Measurements from ENCODE around the gene ACAT2.
"Not testable (repeated sequence)": the region's sequence is repeated elsewhere in the genome, so short reads cannot be mapped to it uniquely, and the experiment has no call there.

ACAT2 gene

GRCh38 chr6:159777240-159777904 is 15.5 kb downstream of the ACAT2 start:
- H3K9ac ChIP-seq (ENCODE audit: low read length), result no peak overlapping the region
- H3K9me3 ChIP-seq (ENCODE audit: control insufficient read depth, insufficient read depth, low read depth, low read length), result no peaks in the 10 kb centered on the region
- H3K27me3 ChIP-seq (ENCODE audit: control insufficient read depth, insufficient read depth, low read length), result no peaks in the 10 kb centered on the region
- no peaks in the 10 kb centered on the region for H3K4me1 ChIP-seq (ENCODE audit: control insufficient read depth, insufficient read depth, low read length)
- H3K4me3 ChIP-seq (ENCODE audit: low read depth, low read length), result no peak overlapping the region
- no peak overlapping the region for H3K27ac ChIP-seq (ENCODE audit: low read depth, low read length)
- peaks cover 100% of the 10 kb centered on the region for H3K36me3 ChIP-seq (ENCODE audit: control insufficient read depth, insufficient read depth, low read length)

- no peak overlapping the region for H3K4me3 ChIP-seq (ENCODE audit: low read depth, low read length)
- H3K36me3 ChIP-seq (ENCODE audit: control insufficient read depth, insufficient read depth, low read length), result peaks cover 100% of the 10 kb centered on the region
- H3K27ac ChIP-seq (ENCODE audit: low read depth, low read length), result no peak overlapping the region
- H3K9ac ChIP-seq (ENCODE audit: low read length), result no peak overlapping the region
- H3K4me1 ChIP-seq (ENCODE audit: control insufficient read depth, insufficient read depth, low read length), result no peaks in the 10 kb centered on the region
- no peaks in the 10 kb centered on the region for H3K27me3 ChIP-seq (ENCODE audit: control insufficient read depth, insufficient read depth, low read length)
- H3K9me3 ChIP-seq (ENCODE audit: control insufficient read depth, insufficient read depth, low read depth, low read length), result no peaks in the 10 kb centered on the region
Observed at GRCh38 chr6:159778131-159778530, 16.3 kb downstream of the ACAT2 start.

GRCh38 chr6:159778542-159779103 is 16.8 kb downstream of the ACAT2 start:
- Histone ChIP-seq H3K4me1 (ENCODE audit: control insufficient read depth, insufficient read depth, low read length) (no peaks in the 10 kb centered on the region), H3K27me3 (ENCODE audit: control insufficient read depth, insufficient read depth, low read length) (no peaks in the 10 kb centered on the region), H3K9ac (ENCODE audit: low read length) (no peak overlapping the region), H3K27ac (ENCODE audit: low read depth, low read length) (no peak overlapping the region), H3K9me3 (ENCODE audit: control insufficient read depth, insufficient read depth, low read depth, low read length) (no peaks in the 10 kb centered on the region), H3K36me3 (ENCODE audit: control insufficient read depth, insufficient read depth, low read length) (peaks cover 100% of the 10 kb centered on the region), H3K4me3 (ENCODE audit: low read depth, low read length) (no peak overlapping the region)

GRCh38 chr6:159788276-159788675 is 26.4 kb downstream of the ACAT2 start:
- peak overlapping the region; percentile 69; the same call in 1 of the 2 replicates for H3K27ac ChIP-seq (ENCODE audit: low read depth, low read length)
- peaks cover 24% of the 10 kb centered on the region for H3K4me1 ChIP-seq (ENCODE audit: control insufficient read depth, insufficient read depth, low read length)
- peak overlapping the region; percentile 94 for H3K4me3 ChIP-seq (ENCODE audit: low read depth, low read length)
- H3K36me3 ChIP-seq (ENCODE audit: control insufficient read depth, insufficient read depth, low read length), result peaks cover 67% of the 10 kb centered on the region
- H3K9ac ChIP-seq (ENCODE audit: low read length), result peak overlapping the region; percentile 90
- no peaks in the 10 kb centered on the region for H3K9me3 ChIP-seq (ENCODE audit: control insufficient read depth, insufficient read depth, low read depth, low read length)
- no peaks in the 10 kb centered on the region for H3K27me3 ChIP-seq (ENCODE audit: control insufficient read depth, insufficient read depth, low read length)

GRCh38 chr6:159788753-159789376 is 27.0 kb downstream of the ACAT2 start:
- Histone ChIP-seq H3K9ac (ENCODE audit: low read length) (peak overlapping the region; percentile 90), H3K27ac (ENCODE audit: low read depth, low read length) (peak overlapping the region; percentile 69; the same call in 1 of the 2 replicates), H3K27me3 (ENCODE audit: control insufficient read depth, insufficient read depth, low read length) (no peaks in the 10 kb centered on the region), H3K4me1 (ENCODE audit: control insufficient read depth, insufficient read depth, low read length) (peaks cover 24% of the 10 kb centered on the region), H3K36me3 (ENCODE audit: control insufficient read depth, insufficient read depth, low read length) (peaks cover 64% of the 10 kb centered on the region), H3K4me3 (ENCODE audit: low read depth, low read length) (peak overlapping the region; percentile 94), H3K9me3 (ENCODE audit: control insufficient read depth, insufficient read depth, low read depth, low read length) (no peaks in the 10 kb centered on the region)

GRCh38 chr6:159789377-159790148 is 27.7 kb downstream of the ACAT2 start, which contains the start of gene TCP1:
Gene TCP1, minus strand, starts transcription at chr6:159789602. Its CDS starts 134 bp downstream, at chr6:159789468.
- Histone ChIP-seq H3K4me1 (ENCODE audit: control insufficient read depth, insufficient read depth, low read length) (peaks cover 24% of the 10 kb centered on the region), H3K36me3 (ENCODE audit: control insufficient read depth, insufficient read depth, low read length) (peaks cover 64% of the 10 kb centered on the region)

GRCh38 chr6:159790149-159790955 is 28.5 kb downstream of the ACAT2 start, which contains the start of gene MRPL18:
Gene MRPL18, plus strand, starts transcription at chr6:159790467. Its CDS starts 121 bp downstream, at chr6:159790588.
- Histone ChIP-seq H3K9me3 (ENCODE audit: control insufficient read depth, insufficient read depth, low read depth, low read length) (no peaks in the 10 kb centered on the region), H3K4me3 (ENCODE audit: low read depth, low read length) (peak within 1 kb of the TSS; percentile 94), H3K27ac (ENCODE audit: low read depth, low read length) (peak within 1 kb of the TSS; percentile 69), H3K4me1 (ENCODE audit: control insufficient read depth, insufficient read depth, low read length) (peaks cover 24% of the 10 kb centered on the region), H3K36me3 (ENCODE audit: control insufficient read depth, insufficient read depth, low read length) (peaks cover 60% of the 10 kb centered on the region), H3K9ac (ENCODE audit: low read length) (peak within 1 kb of the TSS; percentile 91), H3K27me3 (ENCODE audit: control insufficient read depth, insufficient read depth, low read length) (no peaks in the 10 kb centered on the region)

More at GRCh38 chr6:159789377-159790148, 27.7 kb downstream of the ACAT2 start, which contains the start of gene TCP1:
- H3K4me3 ChIP-seq (ENCODE audit: low read depth, low read length), result peak within 1 kb of the TSS; percentile 94
- H3K27me3 ChIP-seq (ENCODE audit: control insufficient read depth, insufficient read depth, low read length), result no peaks in the 10 kb centered on the region
- H3K9me3 ChIP-seq (ENCODE audit: control insufficient read depth, insufficient read depth, low read depth, low read length), result no peaks in the 10 kb centered on the region
- peak within 1 kb of the TSS; percentile 69 for H3K27ac ChIP-seq (ENCODE audit: low read depth, low read length)
- peak within 1 kb of the TSS; percentile 91 for H3K9ac ChIP-seq (ENCODE audit: low read length)

GRCh38 chr6:159790956-159791598 is 29.2 kb downstream of the ACAT2 start:
- Histone ChIP-seq H3K27me3 (ENCODE audit: control insufficient read depth, insufficient read depth, low read length) (no peaks in the 10 kb centered on the region), H3K9ac (ENCODE audit: low read length) (peak overlapping the region; percentile 91), H3K4me3 (ENCODE audit: low read depth, low read length) (peak overlapping the region; percentile 94), H3K9me3 (ENCODE audit: control insufficient read depth, insufficient read depth, low read depth, low read length) (no peaks in the 10 kb centered on the region), H3K36me3 (ENCODE audit: control insufficient read depth, insufficient read depth, low read length) (peaks cover 58% of the 10 kb centered on the region), H3K27ac (ENCODE audit: low read depth, low read length) (peak overlapping the region; percentile 43; the same call in 1 of the 2 replicates), H3K4me1 (ENCODE audit: control insufficient read depth, insufficient read depth, low read length) (peaks cover 24% of the 10 kb centered on the region)

GRCh38 chr6:159794976-159795375 is 33.1 kb downstream of the ACAT2 start:
- peaks cover 14% of the 10 kb centered on the region for H3K4me1 ChIP-seq (ENCODE audit: control insufficient read depth, insufficient read depth, low read length)
- peaks cover 68% of the 10 kb centered on the region for H3K36me3 ChIP-seq (ENCODE audit: control insufficient read depth, insufficient read depth, low read length)
- not testable (repeated sequence) for H3K4me3 ChIP-seq (ENCODE audit: low read depth, low read length); H3K27ac ChIP-seq (ENCODE audit: low read depth, low read length); H3K27me3 ChIP-seq (ENCODE audit: control insufficient read depth, insufficient read depth, low read length); H3K9me3 ChIP-seq (ENCODE audit: control insufficient read depth, insufficient read depth, low read depth, low read length)
- H3K9ac ChIP-seq (ENCODE audit: low read length), result peak overlapping the region; percentile 58

- peaks cover 1% of the 10 kb centered on the region; the same call in 1 of the 2 replicates for H3K4me1 ChIP-seq (ENCODE audit: control insufficient read depth, insufficient read depth, low read length)
- H3K27me3 ChIP-seq (ENCODE audit: control insufficient read depth, insufficient read depth, low read length), result no peaks in the 10 kb centered on the region
- H3K36me3 ChIP-seq (ENCODE audit: control insufficient read depth, insufficient read depth, low read length), result peaks cover 59% of the 10 kb centered on the region
- H3K9ac ChIP-seq (ENCODE audit: low read length), result no peak overlapping the region
- H3K4me3 ChIP-seq (ENCODE audit: low read depth, low read length), result no peak overlapping the region
- H3K9me3 ChIP-seq (ENCODE audit: control insufficient read depth, insufficient read depth, low read depth, low read length), result no peaks in the 10 kb centered on the region
- H3K27ac ChIP-seq (ENCODE audit: low read depth, low read length), result no peak overlapping the region
Observed at GRCh38 chr6:159797554-159797953, 35.7 kb downstream of the ACAT2 start.

Measured in HUES6 (cell line).